CD14-positive monocyte (primary cell): ENCODE data around the gene KLHDC8A. TPM values are rescaled to one million over a fixed set of nuclear protein-coding genes. Genes with fewer than 3 reads are reported as not detected.

Experiments
- DNase-seq, 3 donors: peaks; one replicate each; pipeline ENCODE4 v3.0.0-alpha.2; 2011 to 2022
- H2AFZ ChIP-seq: 2 replicates; pipeline ENCODE4 v1.6.0; 2012; ENCODE audit warnings: mild to moderate bottlenecking, low read depth, low read length, inconsistent platforms; ENCODE audit not compliant: insufficient read depth, poor library complexity, severe bottlenecking
- H3K27ac ChIP-seq, 2 donors: 1 replicate in 1 of 2; 2 replicates in 1 of 2; pipeline ENCODE4 v1.5.1; 2012 to 2013; ENCODE audit warnings: low read length in 2 of 2, control low read depth in 1 of 2, inconsistent platforms in 1 of 2, low read depth in 1 of 2, mild to moderate bottlenecking in 1 of 2
- H3K27me3 ChIP-seq, 2 donors: one replicate each; pipeline versions ENCODE4 v1.6.0 to v1.6.1; 2011 to 2013; ENCODE audit warnings: low read length in 2 of 2; ENCODE audit not compliant: control insufficient read depth in 2 of 2, insufficient read depth in 2 of 2
- H3K36me3 ChIP-seq, 2 donors: replicated peaks in 1 of 2; 1 replicate in 1 of 2; 2 replicates in 1 of 2; pipeline versions ENCODE4 v1.5.1 to v1.6.1; 2012 to 2013; ENCODE audit warnings: low read length in 2 of 2, control low read depth in 1 of 2, inconsistent platforms in 1 of 2, mild to moderate bottlenecking in 1 of 2; ENCODE audit not compliant: insufficient read depth in 2 of 2, control insufficient read depth in 1 of 2
- H3K4me1 ChIP-seq, 2 donors: 1 replicate in 1 of 2; 2 replicates in 1 of 2; pipeline versions ENCODE4 v1.5.1 to v1.6.1; 2012 to 2013; ENCODE audit warnings: low read length in 2 of 2, control low read depth in 1 of 2, inconsistent platforms in 1 of 2, mild to moderate bottlenecking in 1 of 2, moderate library complexity in 1 of 2; ENCODE audit not compliant: insufficient read depth in 2 of 2, control insufficient read depth in 1 of 2
- H3K4me2 ChIP-seq: replicated peaks from 2 replicates; pipeline ENCODE3; 2012; ENCODE audit warnings: low read length, moderate library complexity, mild to moderate bottlenecking; ENCODE audit not compliant: poor library complexity, severe bottlenecking; ENCODE audit errors: extremely low read depth
- H3K4me3 ChIP-seq, 3 experiments: fragments of 200-600 bp in 1 of 3; sonication (generic) in 1 of 3; replicated peaks in 1 of 3; 1 replicate in 2 of 3; 2 replicates in 1 of 3; pipeline ENCODE4 v1.5.1; 2011 to 2013; ENCODE audit warnings: low read length in 3 of 3, mild to moderate bottlenecking in 3 of 3, control low read depth in 2 of 3, low read depth in 2 of 3, inconsistent platforms in 1 of 3, moderate library complexity in 1 of 3
- H3K79me2 ChIP-seq: 2 replicates; pipeline ENCODE4 v1.6.0; 2012; ENCODE audit warnings: mild to moderate bottlenecking, control low read depth, inconsistent platforms, low read length, moderate library complexity; ENCODE audit not compliant: insufficient read depth
- H3K9ac ChIP-seq: 2 replicates; pipeline ENCODE4 v1.6.0; 2017; ENCODE audit warnings: low read length, mild to moderate bottlenecking; ENCODE audit not compliant: insufficient read depth, poor library complexity, severe bottlenecking
- H3K9me3 ChIP-seq, 2 donors: replicated peaks in 1 of 2; 1 replicate in 1 of 2; 2 replicates in 1 of 2; pipeline versions ENCODE4 v1.5.1 to v1.6.1; 2012 to 2013; ENCODE audit warnings: low read length in 2 of 2, control low read depth in 1 of 2; ENCODE audit not compliant: control insufficient read depth in 1 of 2, insufficient read depth in 1 of 2
- H4K20me1 ChIP-seq: 2 replicates; pipeline ENCODE4 v1.6.0; 2012; ENCODE audit warnings: mild to moderate bottlenecking, low read length, control low read depth, moderate library complexity; ENCODE audit not compliant: insufficient read depth
- H3K27ac Mint-ChIP-seq, 7 donors: one replicate each; pipeline ENCODE4 v1.8.0; 2020; ENCODE audit warnings: mild to moderate bottlenecking in 7 of 7, mixed read lengths in 7 of 7, moderate library complexity in 6 of 7, inconsistent platforms in 2 of 7
- H3K27me3 Mint-ChIP-seq, 3 donors: one replicate each; pipeline ENCODE4 v1.8.0; 2021 to 2022; ENCODE audit warnings: low read depth in 3 of 3, mild to moderate bottlenecking in 3 of 3, mixed read lengths in 3 of 3, moderate library complexity in 3 of 3, inconsistent platforms in 1 of 3
- H3K36me3 Mint-ChIP-seq, 2 donors: one replicate each; pipeline ENCODE4 v1.8.0; 2020; ENCODE audit warnings: mixed read lengths in 2 of 2, inconsistent platforms in 1 of 2, mild to moderate bottlenecking in 1 of 2
- H3K4me1 Mint-ChIP-seq: one replicate; pipeline ENCODE4 v1.8.0; 2020; ENCODE audit warnings: mild to moderate bottlenecking, mixed read lengths
- H3K4me3 Mint-ChIP-seq, 2 donors: one replicate each; pipeline ENCODE4 v1.8.0; 2020; ENCODE audit warnings: mild to moderate bottlenecking in 2 of 2, mixed read lengths in 2 of 2, moderate library complexity in 1 of 2
- H3K9me3 Mint-ChIP-seq, 7 donors: one replicate each; pipeline ENCODE4 v1.8.0; 2020 to 2022; ENCODE audit warnings: mixed read lengths in 7 of 7, mild to moderate bottlenecking in 6 of 7, moderate library complexity in 6 of 7, inconsistent platforms in 2 of 7
- WGBS: methylation state at CpG from one replicate; pipeline ENCODE4 v1.1.5; 2013; ENCODE audit warnings: missing lambda C conversion rate; ENCODE audit not compliant: insufficient coverage; 5-methylcytosine and 5-hydroxymethylcytosine counted together
- intact Hi-C, 2 donors: fragments of 100-400 bp; cut with micrococcal nuclease; formaldehyde crosslinking; loops; one replicate each; pipeline versions ENCODE4 v1.15.0 to v1.15.1; 2023
- polyA plus RNA-seq, 3 donors: library from polyadenylated mRNA; depleted of rRNA in 1 of 3; unstranded in 2 of 3; stranded (reverse) in 1 of 3; fragments of 300-500 nt in 2 of 3; fragments of >200 nt in 1 of 3; fragmentation: Illumina TruSeq in 2 of 3; gene quantifications; 1 replicate in 2 of 3; 2 replicates in 1 of 3; pipeline ENCODE4 v1.2.3, GENCODE V29; 2012 to 2021
- TF ChIP-seq, protein P1 (sequence below): fragments of 200-600 bp; IDR thresholded peaks from one replicate; pipeline ENCODE4 v1.8.0; 2022; ENCODE audit warnings: antibody characterized with exemption, mild to moderate bottlenecking

The KLHDC8A gene
- polyA plus RNA-seq, 3 donors = not detected

DNA sequence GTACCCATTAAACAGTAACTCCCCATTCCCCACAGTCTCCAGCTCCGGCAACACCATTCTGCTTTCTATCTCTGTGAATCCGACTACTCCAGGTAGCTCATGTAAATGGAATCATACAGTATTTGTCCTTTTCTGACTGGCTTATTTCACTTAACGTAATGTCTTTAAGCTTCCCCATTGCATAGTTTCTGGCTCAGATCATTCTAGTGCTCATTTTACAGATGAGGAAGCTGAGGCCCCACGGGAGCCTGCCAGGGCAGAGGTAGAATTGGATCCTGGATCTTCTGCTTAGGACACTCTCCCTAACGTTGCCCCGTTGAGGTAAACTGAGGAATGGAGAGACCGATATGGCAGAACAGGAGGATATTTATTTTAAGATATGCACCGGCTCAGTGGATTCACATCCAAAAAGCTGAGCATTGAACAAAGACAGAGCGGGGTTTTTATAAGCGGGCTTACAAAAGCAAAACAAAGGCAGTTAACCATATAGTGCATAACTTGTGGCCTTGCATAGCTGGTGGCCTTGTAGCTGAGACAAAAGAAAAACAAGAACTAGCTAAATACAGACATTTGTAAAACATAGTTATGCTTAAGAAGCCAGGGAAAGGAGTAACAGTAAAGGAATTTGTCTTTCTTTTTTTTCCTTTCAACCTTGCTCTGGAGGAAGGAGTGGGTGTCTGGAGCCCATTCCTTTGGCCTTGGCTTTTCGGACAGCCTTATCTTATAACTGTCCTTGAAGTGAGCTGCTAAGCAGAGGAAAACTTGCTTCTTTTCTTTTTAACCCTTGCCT is 15.3 kb upstream of the KLHDC8A start:
- Mint-ChIP-seq H3K9me3 (no peaks in the 10 kb centered on the region), H3K27me3 (peaks cover 25 to 55% (median 29%) of the 10 kb centered on the region in 3 donors), H3K4me1 (peaks cover 4% of the 10 kb centered on the region), H3K27ac (no peak overlapping the region), H3K36me3 (no peaks in the 10 kb centered on the region), H3K4me3 (no peak overlapping the region)
- Histone ChIP-seq H3K9ac (no peak overlapping the region), H3K4me1 (no peaks in the 10 kb centered on the region), H3K4me2 (no peak overlapping the region), H2AFZ (no peak overlapping the region), H3K4me3 (no peak overlapping the region), H3K79me2 (no peaks in the 10 kb centered on the region), H3K9me3 (no peaks in the 10 kb centered on the region), H3K27me3 (peaks cover 24 to 30% of the 10 kb centered on the region in 2 donors), H3K27ac (no peak overlapping the region), H3K36me3 (no peaks in the 10 kb centered on the region), H4K20me1 (no peaks in the 10 kb centered on the region)
- DNase-seq = no peak
- WGBS = 78% methylated on average over 4 of the region's 11 CpGs
- TF ChIP-seq, protein P1, sequence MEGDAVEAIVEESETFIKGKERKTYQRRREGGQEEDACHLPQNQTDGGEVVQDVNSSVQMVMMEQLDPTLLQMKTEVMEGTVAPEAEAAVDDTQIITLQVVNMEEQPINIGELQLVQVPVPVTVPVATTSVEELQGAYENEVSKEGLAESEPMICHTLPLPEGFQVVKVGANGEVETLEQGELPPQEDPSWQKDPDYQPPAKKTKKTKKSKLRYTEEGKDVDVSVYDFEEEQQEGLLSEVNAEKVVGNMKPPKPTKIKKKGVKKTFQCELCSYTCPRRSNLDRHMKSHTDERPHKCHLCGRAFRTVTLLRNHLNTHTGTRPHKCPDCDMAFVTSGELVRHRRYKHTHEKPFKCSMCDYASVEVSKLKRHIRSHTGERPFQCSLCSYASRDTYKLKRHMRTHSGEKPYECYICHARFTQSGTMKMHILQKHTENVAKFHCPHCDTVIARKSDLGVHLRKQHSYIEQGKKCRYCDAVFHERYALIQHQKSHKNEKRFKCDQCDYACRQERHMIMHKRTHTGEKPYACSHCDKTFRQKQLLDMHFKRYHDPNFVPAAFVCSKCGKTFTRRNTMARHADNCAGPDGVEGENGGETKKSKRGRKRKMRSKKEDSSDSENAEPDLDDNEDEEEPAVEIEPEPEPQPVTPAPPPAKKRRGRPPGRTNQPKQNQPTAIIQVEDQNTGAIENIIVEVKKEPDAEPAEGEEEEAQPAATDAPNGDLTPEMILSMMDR = no peak
- intact Hi-C loops = no loop called here

DNA sequence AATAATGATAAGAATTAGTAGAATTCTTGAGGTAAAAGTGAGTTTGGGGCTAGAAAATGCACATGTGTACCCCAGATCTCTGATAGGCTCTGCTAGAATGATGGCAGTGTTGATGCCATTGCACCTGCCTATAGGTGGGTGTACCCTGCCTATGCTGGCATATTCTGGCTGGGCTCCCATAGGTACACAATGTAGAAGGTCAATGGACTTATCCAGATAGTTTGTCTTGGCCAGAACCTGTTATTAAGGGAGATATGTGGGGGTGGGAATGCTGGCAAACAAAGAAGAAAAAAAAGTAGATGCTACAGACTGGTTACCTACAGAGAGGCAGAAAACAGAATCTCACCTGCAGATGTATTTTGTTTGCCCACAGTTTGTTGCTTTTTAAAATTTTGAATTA is 14.1 kb upstream of the KLHDC8A start:
- Mint-ChIP-seq H3K9me3 (no peaks in the 10 kb centered on the region), H3K27ac (no peak overlapping the region), H3K4me1 (peaks cover 2% of the 10 kb centered on the region), H3K4me3 (no peak overlapping the region), H3K27me3 (peaks cover 19 to 45% (median 19%) of the 10 kb centered on the region in 3 donors), H3K36me3 (no peaks in the 10 kb centered on the region)
- Histone ChIP-seq H3K27me3 (peaks cover 21 to 24% of the 10 kb centered on the region in 2 donors), H3K79me2 (no peaks in the 10 kb centered on the region), H3K9ac (no peak overlapping the region), H3K36me3 (no peaks in the 10 kb centered on the region), H3K4me1 (no peaks in the 10 kb centered on the region), H4K20me1 (no peaks in the 10 kb centered on the region), H3K4me2 (no peak overlapping the region), H2AFZ (no peak overlapping the region), H3K9me3 (no peaks in the 10 kb centered on the region), H3K4me3 (no peak overlapping the region), H3K27ac (no peak overlapping the region)
- DNase-seq = no peak
- intact Hi-C loops = no loop called here
- TF ChIP-seq, protein P1 = no peak
